Vagina (tissue), 2 donors: Measurements from ENCODE around the gene MBTPS1.

Experiments
- CTCF ChIP-seq, 3 experiments: fragments of 450-650 bp in 2 of 3; fragments of 200-600 bp in 1 of 3; sonication (generic) in 1 of 3; IDR thresholded peaks; one replicate each; pipeline ENCODE4 v1.5.1; 2017 to 2019; ENCODE audit warnings: antibody characterized with exemption in 3 of 3, mild to moderate bottlenecking in 2 of 3, moderate library complexity in 2 of 3
- POLR2A ChIP-seq, 2 donors: fragments of 450-650 bp; IDR thresholded peaks; one replicate each; pipeline ENCODE4 v1.6.1; 2017; ENCODE audit warnings: antibody characterized with exemption in 2 of 2, mild to moderate bottlenecking in 2 of 2, moderate library complexity in 2 of 2
- POLR2AphosphoS5 ChIP-seq, 2 donors: sonication (generic); formaldehyde crosslinking; IDR thresholded peaks; one replicate each; pipeline ENCODE4 v1.9.0; 2017; ENCODE audit warnings: antibody characterized with exemption in 2 of 2, mild to moderate bottlenecking in 2 of 2, low read depth in 1 of 2; ENCODE audit not compliant: insufficient read depth in 1 of 2

GRCh38 chr16:84036982-84037425 is 79.7 kb downstream of the MBTPS1 start:
- TF ChIP-seq CTCF (IDR thresholded peaks at IDR 0.05): no peak
- TF ChIP-seq POLR2AphosphoS5 (IDR thresholded peaks at IDR 0.05; ENCODE audit: insufficient read depth in 1 of 2, low read depth in 1 of 2): no peak
- no peak for TF ChIP-seq POLR2A (IDR thresholded peaks at IDR 0.05)
